ENCODE measurements around the gene DNAJB5.

- TF ChIP-seq CTCF (IDR thresholded peaks at IDR 0.05; ENCODE audit: low read depth, low read length): no peak
- TF ChIP-seq EZH2phosphoT487 (IDR thresholded peaks at IDR 0.05; ENCODE audit: low read depth): no peak
Observed at GRCh38 chr9:35033101-35033500, 43.6 kb downstream of the DNAJB5 start.
